Spleen (tissue), 11 donors: ENCODE results near the gene SWSAP1. TPM values are rescaled to one million over a fixed set of nuclear protein-coding genes. Genes with fewer than 3 reads are reported as not detected.
A peak's percentile ranks its signal among the peaks of the same experiment; 100 is the strongest.
"Not testable (repeated sequence)": the region's sequence is repeated elsewhere in the genome, so short reads cannot be mapped to it uniquely, and the experiment has no call there.

Experiments used
- DNase-seq: peaks from one replicate; pipeline ENCODE4 v3.0.0-alpha.2; 2020
- H3K27ac ChIP-seq, 8 donors: fragments of 200-600 bp; sonication (generic) in 7 of 8; 1 replicate in 4 of 8; 2 replicates in 4 of 8; pipeline versions ENCODE4 v1.5.0 to v1.8.0; 2016 to 2021; ENCODE audit warnings: inconsistent platforms in 4 of 8, mild to moderate bottlenecking in 4 of 8, moderate library complexity in 1 of 8
- H3K27me3 ChIP-seq, 7 donors: fragments of 200-600 bp; sonication (generic) in 6 of 7; replicated peaks in 1 of 7; 1 replicate in 4 of 7; 2 replicates in 3 of 7; pipeline versions ENCODE4 v1.5.0 to v1.8.0; 2016 to 2021; ENCODE audit warnings: inconsistent platforms in 3 of 7, mild to moderate bottlenecking in 1 of 7
- H3K36me3 ChIP-seq, 6 donors: fragments of 200-600 bp; sonication (generic) in 5 of 6; 1 replicate in 4 of 6; 2 replicates in 2 of 6; pipeline versions ENCODE4 v1.5.0 to v1.8.0; 2016 to 2021; ENCODE audit warnings: inconsistent platforms in 2 of 6
- H3K4me1 ChIP-seq, 6 donors: fragments of 200-600 bp; sonication (generic) in 5 of 6; 1 replicate in 3 of 6; 2 replicates in 3 of 6; pipeline versions ENCODE4 v1.5.0 to v1.8.0; 2016 to 2021; ENCODE audit warnings: inconsistent platforms in 3 of 6
- H3K4me3 ChIP-seq, 8 donors: fragments of 200-600 bp; sonication (generic) in 7 of 8; 1 replicate in 4 of 8; 2 replicates in 4 of 8; pipeline versions ENCODE4 v1.5.0 to v1.8.0; 2016 to 2021; ENCODE audit warnings: inconsistent platforms in 4 of 8, mild to moderate bottlenecking in 4 of 8, moderate library complexity in 2 of 8
- H3K9me3 ChIP-seq, 8 donors: fragments of 200-600 bp; sonication (generic) in 7 of 8; 1 replicate in 4 of 8; 2 replicates in 4 of 8; pipeline versions ENCODE4 v1.5.0 to v1.8.0; 2016 to 2021; ENCODE audit warnings: inconsistent platforms in 4 of 8
- POLR2A ChIP-seq, 3 donors: fragments of 450-650 bp; IDR thresholded peaks; one replicate each; pipeline ENCODE4 v1.5.1; 2017; ENCODE audit warnings: antibody characterized with exemption in 3 of 3, mild to moderate bottlenecking in 1 of 3
- POLR2AphosphoS5 ChIP-seq, 3 donors: sonication (generic); formaldehyde crosslinking; IDR thresholded peaks; one replicate each; pipeline ENCODE4 v1.5.1; 2017; ENCODE audit warnings: antibody characterized with exemption in 3 of 3
- WGBS, 5 donors: extraction: QIAGEN DNeasy Blood & Tissue Kit in 3 of 5; methylation state at CpG; one replicate each; pipeline versions ENCODE4 v1.1.5 to v1.1.7; 2013 to 2018; 5-methylcytosine and 5-hydroxymethylcytosine counted together
- intact Hi-C: fragments of 100-400 bp; cut with DNase I; formaldehyde crosslinking; loops from one replicate; pipeline ENCODE4 v1.15.0; 2023; ENCODE audit warnings: low total_unique reads
- polyA plus RNA-seq, 3 donors: library from polyadenylated mRNA; stranded (reverse); fragments of 200-250 nt; gene quantifications; one replicate each; pipeline ENCODE4 v1.2.1, GENCODE V29; 2013
- total RNA-seq, 7 donors: library from RNA; depleted of rRNA in 3 of 7; stranded (reverse); fragments of >200 nt in 3 of 7; fragmentation: NEBNext Ultra II Directional in 4 of 7; extraction: Animal tissue kit (Norgen Biotek cat#: 25700) in 4 of 7; gene quantifications; one replicate each; pipeline versions ENCODE4 v1.1.0 to v1.2.1, GENCODE V29; 2016 to 2021
- TF ChIP-seq, protein P1 (sequence below), 11 experiments: fragments of 200-600 bp in 7 of 11; fragments of 450-650 bp in 4 of 11; sonication (generic) in 4 of 11; IDR thresholded peaks in 8 of 11; conservative IDR thresholded peaks in 3 of 11; 1 replicate in 7 of 11; 2 replicates in 4 of 11; pipeline versions ENCODE4 v1.4.0 to v1.8.0; 2016 to 2021; ENCODE audit warnings: antibody characterized with exemption in 11 of 11, inconsistent platforms in 4 of 11, mild to moderate bottlenecking in 1 of 11
- donor health status: healthy with polysubstance abuse.
- donor health status: DM: no; HTN: no; CAD: no; lungs with moderate emphysema.
- donor health status: DM: no; HTN: no; CAD: no.
- donor health status: Bipolar disorder and iron deficiency.
- donor health status: healthy.
- donor health status: DM: no; HTN: no; CAD: no.
- donor health status: DM: yes; HTN: yes; CAD: no.

SWSAP1 gene
- total and polyA plus RNA-seq, 10 donors: 2.7 to 9.3 (median 4.7) TPM

DNA sequence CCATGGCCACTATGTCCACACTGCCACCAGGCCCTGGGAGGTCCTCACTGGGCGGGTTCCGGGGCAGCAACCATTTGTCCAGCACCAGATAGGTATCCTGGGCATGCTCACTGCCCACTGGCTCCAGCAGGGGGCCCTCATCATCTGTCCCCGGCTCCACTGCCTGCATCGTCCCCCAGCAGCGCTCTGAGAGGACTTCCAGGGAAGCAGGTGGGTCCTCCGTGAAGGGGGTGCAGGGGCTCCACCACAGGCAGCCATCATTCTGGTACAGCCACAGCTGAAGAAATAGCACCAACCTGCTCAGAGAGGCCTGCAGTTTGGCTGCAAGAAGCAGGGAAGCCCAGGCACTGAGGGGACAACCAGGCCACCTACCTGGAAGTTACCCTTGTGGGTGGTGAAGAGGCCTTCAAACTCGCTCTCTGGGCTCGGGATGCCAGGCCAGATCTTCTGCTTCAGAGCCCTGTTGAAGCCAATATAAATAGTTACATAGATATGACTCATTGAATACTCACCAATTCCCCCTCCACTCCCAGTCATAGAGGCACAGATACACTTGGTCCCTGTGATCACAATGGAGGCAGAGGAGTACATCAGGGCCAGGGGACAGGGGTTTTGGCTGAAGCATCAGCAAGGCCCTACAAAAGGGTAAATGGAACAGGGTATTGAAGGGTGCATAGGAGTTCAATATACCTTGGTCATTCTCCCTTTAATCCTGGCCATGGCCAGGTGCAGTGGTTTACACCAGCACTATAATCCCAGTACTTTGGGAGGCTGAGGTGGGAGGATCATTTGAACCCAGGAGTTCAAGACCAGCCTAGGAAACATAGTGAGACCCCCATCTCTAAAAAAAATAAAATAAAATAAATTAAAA is 4.1 kb downstream of the SWSAP1 start:
- 52 to 70% (median 56%) methylated on average over 8 of the region's 8 CpGs; no CpG with 5 or more reads in 1 of the 5 donors for WGBS, 5 donors
- H3K9me3 ChIP-seq: no peaks in the 10 kb centered on the region
- H3K27ac ChIP-seq: peak overlapping the region in 4 of 8 donors; percentile 13 to 97 (median 74)
- intact Hi-C loops: no loop called here
- H3K4me1 ChIP-seq: peaks cover 44 to 93% (median 80%) of the 10 kb centered on the region in 6 donors
- peaks cover 0 to 16% (median 2%) of the 10 kb centered on the region in 6 donors for H3K36me3 ChIP-seq
- TF ChIP-seq POLR2AphosphoS5 (IDR thresholded peaks at IDR 0.05) (peak; percentile 9 to 61 (median 51)), POLR2A (IDR thresholded peaks at IDR 0.05) (no peak)
- TF ChIP-seq, protein P1, sequence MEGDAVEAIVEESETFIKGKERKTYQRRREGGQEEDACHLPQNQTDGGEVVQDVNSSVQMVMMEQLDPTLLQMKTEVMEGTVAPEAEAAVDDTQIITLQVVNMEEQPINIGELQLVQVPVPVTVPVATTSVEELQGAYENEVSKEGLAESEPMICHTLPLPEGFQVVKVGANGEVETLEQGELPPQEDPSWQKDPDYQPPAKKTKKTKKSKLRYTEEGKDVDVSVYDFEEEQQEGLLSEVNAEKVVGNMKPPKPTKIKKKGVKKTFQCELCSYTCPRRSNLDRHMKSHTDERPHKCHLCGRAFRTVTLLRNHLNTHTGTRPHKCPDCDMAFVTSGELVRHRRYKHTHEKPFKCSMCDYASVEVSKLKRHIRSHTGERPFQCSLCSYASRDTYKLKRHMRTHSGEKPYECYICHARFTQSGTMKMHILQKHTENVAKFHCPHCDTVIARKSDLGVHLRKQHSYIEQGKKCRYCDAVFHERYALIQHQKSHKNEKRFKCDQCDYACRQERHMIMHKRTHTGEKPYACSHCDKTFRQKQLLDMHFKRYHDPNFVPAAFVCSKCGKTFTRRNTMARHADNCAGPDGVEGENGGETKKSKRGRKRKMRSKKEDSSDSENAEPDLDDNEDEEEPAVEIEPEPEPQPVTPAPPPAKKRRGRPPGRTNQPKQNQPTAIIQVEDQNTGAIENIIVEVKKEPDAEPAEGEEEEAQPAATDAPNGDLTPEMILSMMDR (IDR thresholded peaks at IDR 0.05 in 8 of 11, conservative IDR thresholded peaks at IDR 0.05 in 3 of 11): peak; percentile 21 to 71 (median 58)
- H3K4me3 ChIP-seq: no peak overlapping the region
- peak; percentile 86 for DNase-seq
- peaks cover 0 to 18% (median 0%) of the 10 kb centered on the region in 7 donors for H3K27me3 ChIP-seq

DNA sequence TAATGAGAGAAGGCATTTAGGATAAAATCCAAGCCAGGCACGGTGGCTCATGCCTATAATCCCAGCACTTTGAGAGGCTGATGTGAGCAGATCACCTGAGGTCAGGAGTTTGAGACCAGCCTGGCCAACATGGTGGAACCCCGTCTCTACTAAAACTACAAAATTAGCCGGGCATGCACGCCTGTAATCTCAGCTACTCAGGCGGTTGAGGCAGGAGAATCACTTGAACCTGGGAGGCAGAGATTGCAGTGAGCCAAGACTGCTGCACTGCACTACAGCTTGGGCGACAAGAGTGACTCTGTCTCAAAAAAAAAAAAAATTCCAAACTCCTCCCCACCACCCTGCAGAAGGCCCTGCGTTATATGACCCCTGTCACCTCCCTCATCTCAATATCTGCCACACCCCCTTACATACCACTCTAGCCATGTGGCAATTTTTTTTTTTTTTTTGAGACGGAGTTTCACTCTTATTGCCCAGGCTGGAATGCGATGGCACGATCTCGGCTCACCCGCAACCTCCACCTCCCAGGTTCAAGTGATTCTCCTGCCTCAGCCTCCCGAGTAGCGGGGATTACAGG is 4.9 kb downstream of the SWSAP1 start:
- H3K4me3 ChIP-seq, H3K9me3 ChIP-seq, DNase-seq, intact Hi-C loops: not testable (repeated sequence)
- Histone ChIP-seq H3K27ac (peak overlapping the region in 2 of 8 donors; percentile 97), H3K4me1 (peaks cover 39 to 93% (median 80%) of the 10 kb centered on the region in 6 donors), H3K36me3 (peaks cover 0 to 16% (median 2%) of the 10 kb centered on the region in 6 donors), H3K27me3 (peaks cover 0 to 26% (median 0%) of the 10 kb centered on the region in 7 donors)
- WGBS, 5 donors: 90 to 93% (median 91%) methylated on average over 14 of the region's 14 CpGs

DNA sequence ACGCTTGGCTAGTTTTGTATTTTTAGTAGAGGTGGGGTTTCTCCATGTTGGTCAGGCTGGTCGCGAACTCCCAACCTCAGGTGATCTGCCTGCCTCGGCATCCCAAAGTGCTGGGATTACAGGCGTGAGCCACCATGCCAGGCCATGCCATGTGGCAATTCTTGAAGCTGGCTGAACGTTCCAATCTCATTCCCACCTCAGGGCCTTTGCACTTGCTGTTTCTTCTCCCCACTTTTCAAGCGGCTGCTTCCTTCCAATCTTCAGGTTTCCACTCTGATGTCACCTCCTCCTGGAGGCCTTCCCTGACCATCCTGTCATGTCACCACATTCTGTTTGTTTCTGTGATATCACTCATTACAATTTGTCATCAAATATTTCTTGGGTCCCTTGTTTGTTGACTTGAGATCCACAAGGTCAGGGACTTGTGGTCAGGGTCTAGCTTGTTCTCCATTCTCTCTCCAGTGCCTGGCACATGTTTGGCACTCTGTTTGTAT is 5.4 kb downstream of the SWSAP1 start:
- Histone ChIP-seq H3K27me3 (peaks cover 0 to 26% (median 0%) of the 10 kb centered on the region in 7 donors), H3K27ac (peak overlapping the region in 7 of 8 donors; percentile 88 to 97 (median 95)), H3K9me3 (no peaks in the 10 kb centered on the region), H3K4me1 (peaks cover 39 to 98% (median 81%) of the 10 kb centered on the region in 6 donors), H3K4me3 (peak overlapping the region in 2 of 8 donors; percentile 56 to 81), H3K36me3 (peaks cover 0 to 16% (median 2%) of the 10 kb centered on the region in 6 donors)
- DNase-seq: no peak
- no peak for TF ChIP-seq POLR2A (IDR thresholded peaks at IDR 0.05)
- TF ChIP-seq POLR2AphosphoS5 (IDR thresholded peaks at IDR 0.05): no peak
- TF ChIP-seq, protein P1 (IDR thresholded peaks at IDR 0.05 in 8 of 11, conservative IDR thresholded peaks at IDR 0.05 in 3 of 11): no peak
- WGBS, 5 donors: 91 to 97% (median 93%) methylated on average over 7 of the region's 7 CpGs
- intact Hi-C loops: loop anchor here (5.0 kb wide), 1 partner anchor 57 kb away; the partner anchor contains the start of genes ODAD3 and PRKCSH

DNA sequence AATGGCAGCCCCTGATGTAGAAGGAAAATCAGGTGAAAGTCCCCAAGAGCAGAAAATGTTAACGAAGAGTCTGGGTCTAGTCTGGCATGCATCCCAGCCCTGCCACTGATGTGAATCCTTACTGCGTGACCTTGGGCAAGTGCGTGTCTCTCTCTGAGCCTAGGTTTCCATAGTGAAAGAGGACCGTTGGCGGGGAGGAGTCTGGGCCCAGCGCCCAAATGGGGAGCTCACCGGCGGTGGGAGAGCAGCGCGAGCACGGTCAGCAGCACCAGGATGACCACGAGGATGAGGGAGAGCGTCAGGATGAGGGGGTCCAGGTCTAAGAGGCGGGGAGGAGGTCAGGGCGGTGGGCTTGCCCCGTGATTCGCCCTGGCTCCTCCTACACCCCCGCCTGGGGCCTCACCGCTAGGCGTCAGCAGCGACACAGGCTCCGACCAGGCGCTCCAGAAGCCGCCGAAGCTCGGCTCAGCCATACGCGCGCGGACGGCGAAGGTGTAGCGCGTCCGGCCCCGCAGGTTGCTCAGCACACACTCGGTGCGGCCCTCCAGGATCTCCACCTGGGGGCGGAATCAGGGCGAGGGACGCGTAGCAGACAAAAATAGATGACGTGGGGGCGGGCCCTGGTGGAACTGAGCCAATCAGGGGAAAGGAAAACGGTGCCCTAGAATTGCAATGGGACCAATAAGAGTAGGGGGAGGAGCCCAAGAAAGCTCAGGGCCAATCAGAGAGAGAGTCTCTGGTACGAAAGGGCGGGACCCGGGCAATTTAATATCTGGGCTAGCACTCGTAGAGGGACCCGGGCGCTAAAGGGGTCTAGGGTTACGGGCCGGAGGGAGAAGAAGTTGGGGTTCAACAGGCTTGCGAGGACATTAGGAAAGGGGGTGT is 6.4 kb downstream of the SWSAP1 start:
- TF ChIP-seq POLR2A (IDR thresholded peaks at IDR 0.05) (peak in 2 of 3 donors; percentile 78 to 92), POLR2AphosphoS5 (IDR thresholded peaks at IDR 0.05) (peak; percentile 98 to 99 (median 99))
- TF ChIP-seq, protein P1 (IDR thresholded peaks at IDR 0.05 in 8 of 11, conservative IDR thresholded peaks at IDR 0.05 in 3 of 11): peak; percentile 84 to 92 (median 88)
- H3K9me3 ChIP-seq: no peaks in the 10 kb centered on the region
- H3K4me3 ChIP-seq: peak overlapping the region; percentile 49 to 81 (median 61)
- 0 to 2% (median 2%) methylated on average over 38 to 54 of the region's 54 CpGs for WGBS, 5 donors
- H3K4me1 ChIP-seq: peaks cover 36 to 91% (median 75%) of the 10 kb centered on the region in 6 donors
- peaks cover 0 to 26% (median 0%) of the 10 kb centered on the region in 7 donors for H3K27me3 ChIP-seq
- DNase-seq: peak; percentile 98
- peak overlapping the region; percentile 83 to 97 (median 94) for H3K27ac ChIP-seq
- H3K36me3 ChIP-seq: peaks cover 0 to 16% (median 2%) of the 10 kb centered on the region in 6 donors
- intact Hi-C loops: loop anchor here (5.0 kb wide), 1 partner anchor 56 kb away; the partner anchor contains the start of genes ODAD3 and PRKCSH
